ENCODE data around the gene UBE2G2.
A peak's percentile ranks its signal among the peaks of the same experiment; 100 is the strongest.

Gene UBE2G2

DNA sequence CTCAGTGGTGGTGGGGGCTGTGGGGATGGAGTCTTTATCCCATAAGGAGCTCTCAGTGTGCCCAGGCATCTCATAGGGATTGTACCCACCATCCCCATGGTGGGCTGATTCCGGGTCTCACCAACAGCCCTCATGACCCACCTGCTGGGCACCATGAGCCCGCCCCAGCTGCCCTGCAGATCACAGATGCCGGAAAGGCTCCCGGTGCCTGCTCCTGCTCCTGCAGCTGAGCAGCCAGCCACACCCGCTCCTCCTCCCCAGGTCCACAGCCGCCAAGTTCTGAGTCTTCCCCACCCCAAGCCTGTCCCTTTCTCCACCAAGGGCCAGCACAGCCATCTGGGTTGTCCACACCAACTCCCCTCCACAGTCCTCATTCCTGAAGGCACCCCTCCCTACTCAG, 74.8 kb downstream of the UBE2G2 start:
- DNase-seq (no peak), ATAC-seq (replicated peaks) (no peak)
- Mint-ChIP-seq H3K9me3 (no peaks in the 10 kb centered on the region), H3K4me1 (peaks cover 4 to 13% of the 10 kb centered on the region in 2 donors), H3K27ac (no peak overlapping the region), H3K4me3 (no peak overlapping the region), H3K36me3 (no peaks in the 10 kb centered on the region), H3K27me3 (peaks cover 54 to 65% of the 10 kb centered on the region in 2 donors)

DNA sequence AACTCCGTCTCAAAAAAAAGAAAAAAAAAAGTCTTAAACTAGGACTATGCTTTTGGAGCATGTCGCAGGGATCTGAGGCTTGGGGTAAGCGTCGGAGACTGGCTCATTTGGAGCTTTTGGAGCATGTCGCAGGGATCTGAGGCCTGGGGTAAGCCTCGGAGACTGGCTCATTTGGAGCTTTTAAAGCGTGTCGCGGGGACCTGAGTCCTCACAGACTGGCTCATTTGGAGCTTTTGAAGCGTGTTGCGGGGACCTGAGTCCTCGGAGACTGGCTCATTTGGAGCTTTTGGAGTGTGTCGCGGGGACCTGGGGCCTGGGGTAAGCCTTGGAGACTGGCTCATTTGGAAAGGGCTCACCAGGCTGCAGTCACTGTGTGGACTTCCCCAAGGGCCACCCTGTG, 76.7 kb downstream of the UBE2G2 start:
- no peak overlapping the region for H3K4me3 Mint-ChIP-seq
- H3K27me3 Mint-ChIP-seq, result peaks cover 59 to 73% of the 10 kb centered on the region in 2 donors
- ATAC-seq (replicated peaks) (no peak), DNase-seq (no peak)
- H3K9me3 Mint-ChIP-seq, result no peaks in the 10 kb centered on the region
- H3K27ac Mint-ChIP-seq, result no peak overlapping the region
- no peaks in the 10 kb centered on the region for H3K36me3 Mint-ChIP-seq
- peaks cover 4 to 13% of the 10 kb centered on the region in 2 donors for H3K4me1 Mint-ChIP-seq

DNA sequence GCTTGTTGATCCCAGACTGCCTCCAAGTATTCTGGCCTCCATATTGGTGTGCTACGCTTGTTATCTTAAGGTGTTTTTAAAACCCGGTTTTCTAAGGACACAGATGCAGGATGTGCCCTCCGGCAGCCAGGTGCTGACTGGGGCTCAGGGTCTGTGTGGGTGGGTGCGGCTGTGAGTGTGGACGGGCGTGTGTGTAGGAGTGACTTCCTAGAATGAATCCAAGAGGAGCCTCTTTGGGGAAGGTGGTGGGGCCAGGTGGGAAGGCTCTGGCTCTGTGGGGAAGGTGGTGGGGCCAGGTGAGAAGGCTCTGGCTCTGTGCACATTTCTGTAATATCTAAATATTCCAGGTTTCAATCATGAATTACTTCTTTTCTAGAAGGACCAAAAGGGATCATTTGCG, 77.4 kb downstream of the UBE2G2 start:
- no peaks in the 10 kb centered on the region for H3K36me3 Mint-ChIP-seq
- H3K9me3 Mint-ChIP-seq, result no peaks in the 10 kb centered on the region
- H3K4me3 Mint-ChIP-seq, result no peak overlapping the region
- ATAC-seq (replicated peaks) (no peak), DNase-seq (no peak)
- H3K27me3 Mint-ChIP-seq, result peaks cover 57 to 79% of the 10 kb centered on the region in 2 donors
- no peak overlapping the region for H3K27ac Mint-ChIP-seq
- peaks cover 4 to 13% of the 10 kb centered on the region in 2 donors for H3K4me1 Mint-ChIP-seq

DNA sequence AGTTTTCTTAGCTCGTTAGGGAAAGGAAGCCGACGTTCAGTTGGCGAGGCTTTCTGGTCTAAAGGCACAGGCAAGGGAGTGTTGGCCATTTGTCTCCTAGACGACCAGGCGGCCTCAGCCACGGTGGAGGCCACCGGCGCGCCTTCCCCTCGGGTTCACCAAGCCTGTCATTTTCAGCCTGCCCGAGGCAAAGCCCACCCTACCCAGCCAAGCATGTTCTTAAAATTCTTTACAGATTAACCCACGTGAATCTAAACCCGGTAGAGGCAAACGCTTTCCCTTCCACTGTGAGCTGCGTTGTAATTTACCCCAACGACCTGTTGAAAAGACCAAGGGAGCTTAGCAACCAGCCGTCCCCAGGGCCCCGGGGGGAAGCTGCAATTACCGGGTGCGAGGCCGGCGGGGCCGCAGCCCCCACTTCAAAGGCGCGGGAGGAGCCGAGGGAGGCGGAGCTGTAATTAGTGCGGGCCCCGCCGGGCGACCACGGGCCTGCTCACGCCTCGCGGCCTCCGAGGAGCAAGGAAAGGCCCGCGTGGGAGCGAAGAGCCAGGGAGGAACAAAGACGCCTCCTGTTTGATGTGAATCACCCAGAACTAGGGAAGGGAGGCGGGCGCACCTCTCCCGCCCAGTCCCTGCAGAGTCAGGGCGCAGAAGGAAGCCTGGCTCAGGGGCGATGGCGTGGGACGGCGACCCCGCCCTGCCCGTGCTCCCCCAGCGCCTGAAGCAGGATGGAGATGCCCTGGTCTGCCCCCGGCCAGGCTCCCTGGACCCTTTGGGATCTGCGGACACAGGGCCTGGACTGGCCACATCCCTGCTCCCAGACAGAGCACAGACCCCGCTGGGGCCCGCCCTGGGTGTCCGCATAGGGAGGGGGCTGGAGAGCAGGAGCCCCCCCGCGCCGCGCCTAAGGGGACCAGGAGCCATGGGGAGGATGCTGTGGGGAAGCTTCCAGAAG, 78.2 kb downstream of the UBE2G2 start:
- peaks cover 4 to 13% of the 10 kb centered on the region in 2 donors for H3K4me1 Mint-ChIP-seq
- H3K27ac Mint-ChIP-seq, result no peak overlapping the region
- H3K36me3 Mint-ChIP-seq, result no peaks in the 10 kb centered on the region
- peaks cover 62 to 87% of the 10 kb centered on the region in 2 donors for H3K27me3 Mint-ChIP-seq
- DNase-seq, result no peak
- H3K9me3 Mint-ChIP-seq, result no peaks in the 10 kb centered on the region
- no peak for ATAC-seq (replicated peaks)
- H3K4me3 Mint-ChIP-seq, result peak overlapping the region; percentile 26 to 34

DNA sequence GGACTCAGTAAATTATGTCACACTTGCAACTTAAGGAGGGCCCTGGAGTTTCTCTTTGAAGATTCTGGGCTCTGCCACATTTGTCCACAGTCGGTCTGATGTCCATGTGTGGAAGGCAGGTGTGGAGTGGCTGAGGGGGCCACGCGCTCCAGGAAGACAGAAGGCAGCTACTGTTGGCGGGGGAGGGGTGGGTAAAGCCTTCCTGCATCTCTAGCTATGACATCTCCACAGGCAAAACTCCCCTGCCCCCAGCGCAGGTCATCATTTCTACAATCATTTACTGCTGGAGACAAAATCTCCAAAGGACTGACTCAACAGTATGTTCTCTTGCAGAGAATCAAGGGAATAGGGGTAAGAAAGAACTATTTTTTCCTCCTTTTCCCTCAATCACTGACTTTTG, 78.9 kb downstream of the UBE2G2 start:
- no peak for ATAC-seq (replicated peaks)
- H3K9me3 Mint-ChIP-seq, result no peaks in the 10 kb centered on the region
- peaks cover 4 to 13% of the 10 kb centered on the region in 2 donors for H3K4me1 Mint-ChIP-seq
- H3K27me3 Mint-ChIP-seq, result peaks cover 62 to 87% of the 10 kb centered on the region in 2 donors
- no peak overlapping the region for H3K4me3 Mint-ChIP-seq
- no peaks in the 10 kb centered on the region for H3K36me3 Mint-ChIP-seq
- H3K27ac Mint-ChIP-seq, result no peak overlapping the region
- DNase-seq, result no peak

DNA sequence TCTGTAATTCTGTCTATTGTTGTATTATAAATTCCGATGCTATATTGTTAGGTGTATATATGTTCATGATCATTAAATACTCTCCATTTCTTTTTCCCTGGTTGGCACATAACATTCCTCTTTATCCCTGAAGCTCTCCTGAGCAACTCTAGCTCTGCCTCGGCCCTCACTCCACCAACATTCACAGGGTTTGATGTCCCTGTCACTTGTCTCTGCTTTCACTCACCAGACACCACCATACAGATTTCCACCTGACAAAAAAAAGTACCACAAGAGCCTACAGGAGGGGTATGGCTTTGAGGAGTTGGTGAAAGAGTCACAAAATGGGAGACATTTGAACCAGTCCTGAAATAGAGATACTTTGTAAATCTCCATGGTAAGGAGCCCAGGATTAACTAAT, 81.5 kb downstream of the UBE2G2 start:
- Mint-ChIP-seq H3K36me3 (peaks cover 0 to 2% of the 10 kb centered on the region in 2 donors), H3K4me1 (peaks cover 4 to 15% of the 10 kb centered on the region in 2 donors), H3K4me3 (no peak overlapping the region), H3K27ac (no peak overlapping the region), H3K9me3 (peaks cover 3 to 6% of the 10 kb centered on the region in 2 donors), H3K27me3 (peaks cover 47 to 72% of the 10 kb centered on the region in 2 donors)
- ATAC-seq (replicated peaks), result no peak
- no peak for DNase-seq

Measured in stimulated activated naive B cell treated with anti-CD40 and anti-IgM and Interleukin-4, amounts not matched to agents 10 μg/mL and 1 μg/mL and 100 μg/mL, for 72 hours (primary cell).